H1 (cell line): Measurements from ENCODE around the gene TIGD2. TPM values are rescaled to one million over a fixed set of nuclear protein-coding genes. Genes with fewer than 3 reads are reported as not detected.

Source experiments
- CTCF ChIA-PET: fragments of 300-600 bp; sonication (Branson Sonifier 250); formaldehyde crosslinking; loops from one replicate; lab custom pipeline; 2021; ENCODE audit not compliant: partially characterized antibody; lab: Charles Lee
- POLR2A ChIA-PET: fragments of 300-600 bp; sonication (Branson Sonifier 250); formaldehyde crosslinking; loops from one replicate; lab custom pipeline; 2021; ENCODE audit warnings: inconsistent platforms; ENCODE audit not compliant: partially characterized antibody; lab: Charles Lee
- DNase-seq, 2 experiments: peaks; one replicate each; pipeline versions ENCODE4 v3.0.0 to v3.0.0-alpha.2; 2010 to 2022; ENCODE audit warnings: low spot score in 2 of 2, low read depth in 1 of 2, mixed read lengths in 1 of 2
- FAIRE-seq: peaks from 2 replicates; lab custom pipeline; 2011; peaks lifted over from hg19 to GRCh38; lab: Jason Lieb, UNC
- H2AFZ ChIP-seq: 2 replicates; pipeline ENCODE4 v1.8.1; 2012; ENCODE audit warnings: low read length, inconsistent platforms
- H2AK5ac ChIP-seq: 2 replicates; pipeline ENCODE4 v1.6.1; 2013; ENCODE audit warnings: low read depth, low read length
- H2BK120ac ChIP-seq: replicated peaks from 2 replicates; pipeline ENCODE3; 2013; ENCODE audit warnings: low read depth, low read length, inconsistent platforms
- H2BK12ac ChIP-seq: 2 replicates; pipeline ENCODE4 v1.6.1; 2013; ENCODE audit warnings: low read depth, low read length
- H2BK15ac ChIP-seq: 2 replicates; pipeline ENCODE4 v1.6.1; 2013; ENCODE audit warnings: low read length
- H2BK20ac ChIP-seq: 2 replicates; pipeline ENCODE4 v1.6.1; 2013; ENCODE audit warnings: low read length
- H2BK5ac ChIP-seq: 2 replicates; pipeline ENCODE4 v1.6.1; 2013; ENCODE audit warnings: low read depth, low read length
- H3K14ac ChIP-seq: 2 replicates; pipeline ENCODE4 v1.6.1; 2013; ENCODE audit warnings: inconsistent platforms; ENCODE audit not compliant: insufficient read length
- H3K18ac ChIP-seq: 2 replicates; pipeline ENCODE4 v1.6.1; 2013; ENCODE audit warnings: low read length; ENCODE audit errors: extremely low read depth
- H3K23ac ChIP-seq: 2 replicates; pipeline ENCODE4 v1.6.1; 2013; ENCODE audit warnings: inconsistent platforms; ENCODE audit not compliant: insufficient read length
- H3K23me2 ChIP-seq: 2 replicates; pipeline ENCODE4 v1.6.1; 2013; ENCODE audit warnings: low read depth, low read length
- H3K27ac ChIP-seq: 2 replicates; pipeline ENCODE4 v1.6.1; 2011; ENCODE audit warnings: low read depth, low read length, inconsistent platforms
- H3K27me3 ChIP-seq, 4 experiments: replicated peaks in 1 of 4; 1 replicate in 1 of 4; 2 replicates in 3 of 4; pipeline versions ENCODE4 v1.6.1 to v1.8.1; 2011 to 2013; ENCODE audit warnings: low read length in 3 of 4, mild to moderate bottlenecking in 3 of 4, inconsistent platforms in 2 of 4, mixed read lengths in 2 of 4, moderate library complexity in 1 of 4; ENCODE audit not compliant: control insufficient read depth in 3 of 4, insufficient read depth in 3 of 4; ENCODE audit errors: extremely low read depth in 1 of 4
- H3K36me3 ChIP-seq, 4 experiments: 2 replicates each; pipeline versions ENCODE4 v1.6.1 to v1.8.1; 2011 to 2013; ENCODE audit warnings: mild to moderate bottlenecking in 4 of 4, low read length in 3 of 4, moderate library complexity in 2 of 4, control low read depth in 1 of 4, inconsistent platforms in 1 of 4; ENCODE audit not compliant: insufficient read depth in 4 of 4, control insufficient read depth in 2 of 4
- H3K4ac ChIP-seq: replicated peaks from 2 replicates; pipeline ENCODE3; 2013; ENCODE audit warnings: low read length, low read depth, mixed read lengths, inconsistent platforms; ENCODE audit not compliant: insufficient read length
- H3K4me1 ChIP-seq, 4 experiments: replicated peaks in 1 of 4; 1 replicate in 1 of 4; 2 replicates in 3 of 4; pipeline versions ENCODE4 v1.6.1 to v1.8.1; 2011 to 2013; ENCODE audit warnings: low read length in 3 of 4, inconsistent platforms in 2 of 4, mixed read lengths in 1 of 4; ENCODE audit not compliant: insufficient read depth in 4 of 4, control insufficient read depth in 3 of 4
- H3K4me2 ChIP-seq, 2 experiments: 2 replicates each; pipeline versions ENCODE4 v1.6.1 to v1.8.1; 2011 to 2013; ENCODE audit warnings: low read depth in 2 of 2, low read length in 2 of 2, control low read depth in 1 of 2, inconsistent platforms in 1 of 2, mild to moderate bottlenecking in 1 of 2; ENCODE audit not compliant: insufficient read depth in 1 of 2
- H3K4me3 ChIP-seq, 4 experiments: fragments of 200-600, 300-600 bp in 1 of 4; sonication (generic), shearing (Covaris generic), sonication (Bioruptor Twin) in 1 of 4; 2 replicates each; pipeline versions ENCODE4 v1.5.1 to v1.8.1; 2011 to 2016; ENCODE audit warnings: low read length in 4 of 4, low read depth in 3 of 4, control low read depth in 2 of 4, inconsistent platforms in 2 of 4, mild to moderate bottlenecking in 2 of 4, mixed read lengths in 1 of 4, moderate library complexity in 1 of 4; ENCODE audit not compliant: insufficient read depth in 2 of 4; ENCODE audit errors: extremely low read depth in 1 of 4
- H3K56ac ChIP-seq: replicated peaks from 2 replicates; pipeline ENCODE3; 2013; ENCODE audit warnings: low read depth, mild to moderate bottlenecking, mixed read lengths, low read length, inconsistent platforms; ENCODE audit not compliant: insufficient read length
- H3K79me1 ChIP-seq: 2 replicates; pipeline ENCODE4 v1.6.1; 2013; ENCODE audit warnings: low read depth, low read length, control low read depth
- H3K79me2 ChIP-seq, 2 experiments: 2 replicates each; pipeline versions ENCODE4 v1.6.1 to v1.8.1; 2012 to 2013; ENCODE audit warnings: low read length in 2 of 2, mild to moderate bottlenecking in 2 of 2, inconsistent platforms in 1 of 2; ENCODE audit not compliant: insufficient read depth in 2 of 2, control insufficient read depth in 1 of 2
- H3K9ac ChIP-seq, 4 experiments: replicated peaks in 1 of 4; 1 replicate in 1 of 4; 2 replicates in 3 of 4; pipeline versions ENCODE4 v1.6.1 to v1.8.1; 2011 to 2013; ENCODE audit warnings: low read depth in 3 of 4, low read length in 3 of 4, control low read depth in 2 of 4, mild to moderate bottlenecking in 2 of 4, moderate library complexity in 2 of 4, inconsistent platforms in 1 of 4; ENCODE audit errors: extremely low read depth in 1 of 4
- H3K9me3 ChIP-seq, 2 experiments: 2 replicates each; pipeline versions ENCODE4 v1.6.1 to v1.8.1; 2012 to 2013; ENCODE audit warnings: mild to moderate bottlenecking in 2 of 2, moderate library complexity in 2 of 2, control low read depth in 1 of 2, inconsistent platforms in 1 of 2, low read depth in 1 of 2, low read length in 1 of 2, mixed read lengths in 1 of 2; ENCODE audit not compliant: insufficient read depth in 2 of 2
- H4K20me1 ChIP-seq, 2 experiments: replicated peaks in 1 of 2; 2 replicates each; pipeline versions ENCODE3 to v1.8.1; 2011 to 2013; ENCODE audit warnings: inconsistent platforms in 2 of 2, low read length in 2 of 2, mild to moderate bottlenecking in 1 of 2; ENCODE audit not compliant: insufficient read depth in 2 of 2, control insufficient read depth in 1 of 2
- H4K5ac ChIP-seq: 2 replicates; pipeline ENCODE4 v1.6.1; 2013; ENCODE audit warnings: low read length, low read depth, mixed read lengths, inconsistent platforms; ENCODE audit not compliant: insufficient read length
- H4K8ac ChIP-seq: 2 replicates; pipeline ENCODE4 v1.8.0; 2013; ENCODE audit warnings: mild to moderate bottlenecking, moderate library complexity, low read length, inconsistent platforms; ENCODE audit not compliant: insufficient read depth; ENCODE audit errors: extremely low read depth
- H4K91ac ChIP-seq: replicated peaks from 2 replicates; pipeline ENCODE3; 2013; ENCODE audit warnings: low read length, mixed read lengths, inconsistent platforms; ENCODE audit not compliant: insufficient read length
- CBX5 ChIP-seq: fragments of 300-800, 300-1000 bp; sonication (generic); IDR thresholded peaks from 2 replicates; pipeline ENCODE4 v1.7.1; 2016; ENCODE audit warnings: antibody characterized with exemption, low read length, low read depth
- CBX8 ChIP-seq: fragments of 300-800, 300-1000 bp; sonication (generic); IDR thresholded peaks from 2 replicates; pipeline ENCODE4 v1.7.1; 2016; ENCODE audit warnings: low read depth, low read length, borderline replicate concordance
- GTF2F1 ChIP-seq: IDR thresholded peaks from 2 replicates; pipeline ENCODE4 v1.6.1; 2012; ENCODE audit warnings: low read depth, low read length, improper control_type of control experiment, borderline replicate concordance
- HDAC6 ChIP-seq: IDR thresholded peaks from one replicate; pipeline ENCODE4 v1.7.1; 2012; ENCODE audit warnings: low read depth, mild to moderate bottlenecking, inconsistent platforms, low read length, moderate library complexity
- KDM4A ChIP-seq: IDR thresholded peaks from one replicate; pipeline ENCODE4 v1.7.1; 2012; ENCODE audit warnings: low read depth, mild to moderate bottlenecking, moderate library complexity, low read length, inconsistent platforms; ENCODE audit not compliant: severe bottlenecking
- NRF1 ChIP-seq: IDR thresholded peaks from 2 replicates; pipeline ENCODE4 v1.6.1; 2011; ENCODE audit warnings: mild to moderate bottlenecking, low read depth, low read length, improper control_type of control experiment
- SP2 ChIP-seq: IDR thresholded peaks from 2 replicates; pipeline ENCODE4 v1.6.1; 2012; ENCODE audit warnings: mild to moderate bottlenecking, low read length, inconsistent platforms
- WGBS, 2 experiments: shearing (Covaris generic) in 1 of 2; methylation state at CpG; one replicate each; pipeline versions ENCODE4 v1.1.6 to v1.1.7; 2013 to 2015; ENCODE audit warnings: low lambda C conversion rate in 2 of 2, mixed read lengths in 2 of 2, inconsistent platforms in 1 of 2, low coverage in 1 of 2, missing lambda C conversion rate in 1 of 2; ENCODE audit not compliant: insufficient replicate concordance in 2 of 2, insufficient coverage in 1 of 2, insufficient read length in 1 of 2; ENCODE audit errors: extremely low coverage in 1 of 2, missing lambda C conversion rate in 1 of 2; 5-methylcytosine and 5-hydroxymethylcytosine counted together
- polyA plus RNA-seq, 7 experiments: library from polyadenylated mRNA; depleted of rRNA in 3 of 7; stranded (reverse) in 5 of 7; unstranded in 2 of 7; fragments of >200 nt in 5 of 7; fragments of 200-250 nt in 2 of 7; gene quantifications; 1 replicate in 5 of 7; 2 replicates in 1 of 7; 4 replicates in 1 of 7; pipeline versions ENCODE4 v1.2.1 to v1.2.3, GENCODE V29; 2011 to 2013; ENCODE audit warnings: missing spikeins in 2 of 7, mixed read lengths in 2 of 7
- total RNA-seq: library from RNA; stranded (reverse); fragmentation: NEBNext Ultra II Directional; extraction: Animal tissue kit (Norgen Biotek cat#: 25700); gene quantifications from 2 replicates; pipeline ENCODE4 v1.2.1, GENCODE V29; 2021
- TF ChIP-seq, protein P1 (sequence below), 3 experiments: IDR thresholded peaks; 1 replicate in 2 of 3; 2 replicates in 1 of 3; pipeline versions ENCODE4 v1.5.1 to v1.6.1; 2011; ENCODE audit warnings: low read length in 3 of 3, mild to moderate bottlenecking in 3 of 3, inconsistent platforms in 2 of 3, low read depth in 1 of 3, moderate library complexity in 1 of 3; ENCODE audit not compliant: insufficient read depth in 1 of 3; ENCODE audit errors: control extremely low read depth in 1 of 3
- TF ChIP-seq, protein P2 (sequence below): IDR thresholded peaks from 2 replicates; pipeline ENCODE4 v1.6.1; 2012; ENCODE audit warnings: inconsistent platforms
- TF ChIP-seq, protein P3 (sequence below): IDR thresholded peaks from 2 replicates; pipeline ENCODE4 v1.6.1; 2012; ENCODE audit warnings: inconsistent platforms

Gene TIGD2
- total and polyA plus RNA-seq, 2 of the 8 experiments (the other 6 are each of a cell fraction or from before 2014, with no cell fraction given) = 2.4 to 5.7 TPM

DNA sequence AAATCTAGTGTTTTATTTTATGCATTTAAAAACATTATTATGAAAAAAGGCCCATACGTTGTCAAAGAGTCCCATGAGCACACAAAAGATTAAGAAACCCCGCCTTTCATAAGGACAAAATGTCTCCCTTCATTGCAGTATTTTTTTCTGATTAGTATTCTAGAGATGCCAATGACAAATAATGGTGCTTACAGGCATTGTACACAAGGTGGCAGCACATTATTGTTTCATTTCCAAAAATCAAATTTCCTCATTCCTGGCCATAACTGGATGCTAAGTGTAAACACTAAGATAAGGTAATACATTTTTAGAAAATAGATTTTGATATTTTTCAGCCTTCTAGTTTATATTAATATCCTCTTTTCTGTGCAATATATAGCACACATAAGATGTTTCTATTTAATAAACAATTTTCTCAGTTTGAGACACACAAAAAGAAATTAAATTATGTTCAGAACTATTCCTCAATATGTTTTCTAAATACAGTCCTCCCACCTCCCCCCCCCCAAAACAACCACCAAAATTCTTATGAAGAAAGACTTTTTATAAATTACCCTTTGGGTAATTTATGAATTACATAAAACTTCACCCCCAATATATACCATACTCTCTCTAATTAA lies 47.7 kb downstream of the TIGD2 start:
- DNase-seq = no peak
- no peaks in the 10 kb centered on the region for H3K4me1 ChIP-seq
- no peak overlapping the region for H4K5ac ChIP-seq
- H3K27me3 ChIP-seq = no peaks in the 10 kb centered on the region
- H3K4me2 ChIP-seq = no peak overlapping the region
- H3K79me2 ChIP-seq = no peaks in the 10 kb centered on the region
- H3K14ac ChIP-seq = no peak overlapping the region
- no peak overlapping the region for H3K23ac ChIP-seq
- no peaks in the 10 kb centered on the region for H3K36me3 ChIP-seq
- H3K9ac ChIP-seq = no peak overlapping the region
- H2BK120ac ChIP-seq = no peak overlapping the region
- no peak overlapping the region for H3K18ac ChIP-seq
- no peak overlapping the region for H3K27ac ChIP-seq
- H3K56ac ChIP-seq = no peak overlapping the region
- H2AFZ ChIP-seq = no peak overlapping the region
- no peak overlapping the region for H3K4me3 ChIP-seq
- H3K79me1 ChIP-seq = no peaks in the 10 kb centered on the region
- no peak overlapping the region for H2BK20ac ChIP-seq
- CTCF ChIA-PET = interaction anchor here (0.7 to 4.4 kb wide), 12 partner anchors 12 to 414 kb away, joined by 3 to 29 read pairs (median 3); no protein-coding TSS in a partner anchor
- no peak for FAIRE-seq
- H3K23me2 ChIP-seq = no peaks in the 10 kb centered on the region
- no peak overlapping the region for H2BK15ac ChIP-seq
- H3K4ac ChIP-seq = no peak overlapping the region
- H2BK5ac ChIP-seq = no peak overlapping the region
- no peak overlapping the region for H2BK12ac ChIP-seq
- H4K91ac ChIP-seq = no peak overlapping the region
- WGBS, 2 experiments = 28% methylated on average over 2 of the region's 2 CpGs; no CpG with 5 or more reads in 1 of the 2 experiments
- no peak overlapping the region for H2AK5ac ChIP-seq
- H4K20me1 ChIP-seq = no peaks in the 10 kb centered on the region
- POLR2A ChIA-PET = no interaction called here
- H4K8ac ChIP-seq = no peak overlapping the region
- H3K9me3 ChIP-seq = no peaks in the 10 kb centered on the region
- TF ChIP-seq, protein P1, sequence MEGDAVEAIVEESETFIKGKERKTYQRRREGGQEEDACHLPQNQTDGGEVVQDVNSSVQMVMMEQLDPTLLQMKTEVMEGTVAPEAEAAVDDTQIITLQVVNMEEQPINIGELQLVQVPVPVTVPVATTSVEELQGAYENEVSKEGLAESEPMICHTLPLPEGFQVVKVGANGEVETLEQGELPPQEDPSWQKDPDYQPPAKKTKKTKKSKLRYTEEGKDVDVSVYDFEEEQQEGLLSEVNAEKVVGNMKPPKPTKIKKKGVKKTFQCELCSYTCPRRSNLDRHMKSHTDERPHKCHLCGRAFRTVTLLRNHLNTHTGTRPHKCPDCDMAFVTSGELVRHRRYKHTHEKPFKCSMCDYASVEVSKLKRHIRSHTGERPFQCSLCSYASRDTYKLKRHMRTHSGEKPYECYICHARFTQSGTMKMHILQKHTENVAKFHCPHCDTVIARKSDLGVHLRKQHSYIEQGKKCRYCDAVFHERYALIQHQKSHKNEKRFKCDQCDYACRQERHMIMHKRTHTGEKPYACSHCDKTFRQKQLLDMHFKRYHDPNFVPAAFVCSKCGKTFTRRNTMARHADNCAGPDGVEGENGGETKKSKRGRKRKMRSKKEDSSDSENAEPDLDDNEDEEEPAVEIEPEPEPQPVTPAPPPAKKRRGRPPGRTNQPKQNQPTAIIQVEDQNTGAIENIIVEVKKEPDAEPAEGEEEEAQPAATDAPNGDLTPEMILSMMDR (IDR thresholded peaks at IDR 0.05; ENCODE audit: control extremely low read depth in 1 of 3, insufficient read depth in 1 of 3, low read depth in 1 of 3, low read length in 3 of 3) = peak in 2 of 3 experiments; percentile 37 to 63; a peak in 2 of 4 replicates
- TF ChIP-seq NRF1 (no peak), SP2 (no peak), KDM4A (no peak), HDAC6 (no peak), GTF2F1 (no peak), CBX8 (no peak), CBX5 (no peak)
- TF ChIP-seq, protein P2, sequence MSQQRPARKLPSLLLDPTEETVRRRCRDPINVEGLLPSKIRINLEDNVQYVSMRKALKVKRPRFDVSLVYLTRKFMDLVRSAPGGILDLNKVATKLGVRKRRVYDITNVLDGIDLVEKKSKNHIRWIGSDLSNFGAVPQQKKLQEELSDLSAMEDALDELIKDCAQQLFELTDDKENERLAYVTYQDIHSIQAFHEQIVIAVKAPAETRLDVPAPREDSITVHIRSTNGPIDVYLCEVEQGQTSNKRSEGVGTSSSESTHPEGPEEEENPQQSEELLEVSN = no peak
- TF ChIP-seq, protein P3, sequence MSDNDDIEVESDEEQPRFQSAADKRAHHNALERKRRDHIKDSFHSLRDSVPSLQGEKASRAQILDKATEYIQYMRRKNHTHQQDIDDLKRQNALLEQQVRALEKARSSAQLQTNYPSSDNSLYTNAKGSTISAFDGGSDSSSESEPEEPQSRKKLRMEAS = no peak
